GM19035 (cell line): ENCODE measurements around the gene GRID1.

Experiments
- ATAC-seq: cut with Tn5 transposase; IDR thresholded peaks from one replicate; pipeline ENCODE4 v1.9.1; 2021; ENCODE audit not compliant: unreplicated experiment

The GRID1 gene

GRCh38 chr10:86355571-86356038 lies 11.0 kb downstream of the GRID1 start:
- ATAC-seq: peak; percentile 38

- ATAC-seq: peak; percentile 57
These were observed 11.6 kb downstream of the GRID1 start for GRCh38 chr10:86354761-86355540.

DNA sequence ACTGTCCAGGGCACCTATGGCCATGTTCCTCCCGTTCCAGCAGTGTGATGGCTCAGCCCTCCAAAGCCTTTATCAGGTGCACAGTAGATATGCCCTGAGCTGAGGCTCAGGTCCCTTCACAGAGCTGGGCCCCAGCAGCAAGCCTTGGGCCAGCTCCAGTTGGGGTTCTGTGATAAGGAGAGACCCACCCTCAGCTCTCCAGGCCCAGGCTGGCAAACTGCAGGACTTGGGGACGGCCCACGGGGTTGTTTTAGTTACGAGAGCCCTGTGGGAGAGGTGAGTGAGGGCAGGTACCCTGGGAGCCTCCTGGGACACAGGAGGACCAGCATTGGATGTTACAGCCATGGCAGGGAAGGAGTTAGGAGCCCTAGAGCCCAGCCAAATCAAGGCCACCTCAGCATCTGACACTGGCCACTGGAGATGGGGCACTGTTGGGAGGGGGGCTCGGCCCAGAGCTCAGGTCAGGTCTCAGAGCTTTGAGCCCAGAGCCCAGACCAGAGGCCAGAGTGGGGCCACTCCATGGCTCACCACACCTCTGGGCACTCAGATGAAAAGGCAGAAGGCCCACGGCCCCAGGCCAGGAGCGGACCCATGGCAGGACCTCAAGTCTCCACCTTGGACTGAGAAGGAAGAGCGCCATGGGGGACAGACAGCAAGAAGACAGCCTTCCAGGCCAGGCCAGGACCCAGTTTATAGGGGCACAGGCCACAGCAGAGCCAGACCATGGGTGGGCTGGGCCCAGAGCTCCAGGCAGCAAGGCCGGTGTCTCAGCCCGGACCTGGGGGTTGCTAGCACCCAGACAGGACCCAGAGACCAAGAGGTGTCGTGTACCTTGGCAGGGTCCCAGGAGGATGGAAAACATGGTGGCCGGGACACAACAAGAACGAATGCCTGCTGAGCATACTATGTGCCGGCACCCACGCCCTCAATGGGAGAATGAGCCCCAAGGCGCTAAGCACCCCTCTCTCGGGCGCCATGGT lies 12.8 kb downstream of the GRID1 start:
- no peak for ATAC-seq

DNA sequence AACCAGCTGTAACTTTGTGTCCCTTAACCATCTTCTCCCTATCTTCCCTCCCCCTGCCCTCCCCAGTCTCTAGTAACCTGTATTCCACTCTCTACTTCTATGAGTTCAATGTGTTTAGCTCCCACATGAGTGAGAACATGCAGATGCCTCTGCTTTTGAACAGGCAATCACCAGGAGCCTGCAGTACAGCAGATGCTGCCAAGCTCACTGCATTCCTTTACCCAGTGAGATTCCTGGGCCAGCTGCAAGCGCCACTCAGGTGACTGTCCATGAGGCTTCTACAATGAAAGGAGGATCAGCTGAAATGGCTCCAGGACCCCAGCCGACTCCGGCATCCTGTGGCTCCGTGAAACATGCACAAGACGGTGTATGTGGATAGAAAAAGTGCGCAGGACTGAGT lies 15.7 kb downstream of the GRID1 start:
- no peak for ATAC-seq

GRCh38 chr10:86349940-86350630 lies 16.5 kb downstream of the GRID1 start:
- ATAC-seq: no peak

DNA sequence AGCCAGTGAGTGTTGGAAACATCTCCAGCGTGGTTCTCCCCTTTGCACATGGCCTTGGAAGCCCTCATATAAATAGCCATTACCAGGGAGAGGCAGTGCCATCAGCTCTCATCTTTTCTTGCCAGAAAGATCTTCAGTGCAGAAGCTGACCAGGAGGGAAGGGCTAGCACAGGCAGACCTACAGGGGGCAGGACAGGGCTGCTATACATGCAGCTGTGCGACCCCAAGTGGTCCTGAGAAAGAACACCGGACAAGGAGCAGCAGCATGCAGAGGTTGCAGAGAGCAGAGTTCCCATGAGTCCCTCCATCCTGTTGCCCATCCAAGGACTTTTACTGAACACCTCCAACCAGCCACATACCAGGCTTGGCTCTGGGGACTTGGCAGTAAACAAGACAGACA lies 17.1 kb downstream of the GRID1 start:
- ATAC-seq: no peak

- ATAC-seq: no peak
These were observed 18.0 kb downstream of the GRID1 start for GRCh38 chr10:86348321-86349210.

DNA sequence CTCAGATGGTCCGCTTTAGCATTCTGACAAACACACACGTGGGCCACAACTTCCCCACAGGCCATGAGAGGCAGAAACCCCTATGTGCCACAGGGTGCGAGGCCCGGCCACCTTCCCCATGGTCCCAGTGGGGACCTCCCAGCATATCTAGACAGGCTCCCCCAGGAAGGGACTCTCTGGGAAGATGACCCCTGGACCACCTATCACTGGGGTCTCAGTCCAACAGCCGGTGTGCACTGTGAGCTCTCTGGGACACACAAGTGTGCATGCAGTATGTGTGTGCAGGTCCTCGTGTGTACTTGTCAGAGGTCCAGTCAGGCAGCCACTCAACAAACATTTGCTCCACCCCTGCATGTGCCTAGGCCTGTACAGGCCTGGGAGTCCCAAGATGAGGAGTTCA lies 18.7 kb downstream of the GRID1 start:
- ATAC-seq: no peak

DNA sequence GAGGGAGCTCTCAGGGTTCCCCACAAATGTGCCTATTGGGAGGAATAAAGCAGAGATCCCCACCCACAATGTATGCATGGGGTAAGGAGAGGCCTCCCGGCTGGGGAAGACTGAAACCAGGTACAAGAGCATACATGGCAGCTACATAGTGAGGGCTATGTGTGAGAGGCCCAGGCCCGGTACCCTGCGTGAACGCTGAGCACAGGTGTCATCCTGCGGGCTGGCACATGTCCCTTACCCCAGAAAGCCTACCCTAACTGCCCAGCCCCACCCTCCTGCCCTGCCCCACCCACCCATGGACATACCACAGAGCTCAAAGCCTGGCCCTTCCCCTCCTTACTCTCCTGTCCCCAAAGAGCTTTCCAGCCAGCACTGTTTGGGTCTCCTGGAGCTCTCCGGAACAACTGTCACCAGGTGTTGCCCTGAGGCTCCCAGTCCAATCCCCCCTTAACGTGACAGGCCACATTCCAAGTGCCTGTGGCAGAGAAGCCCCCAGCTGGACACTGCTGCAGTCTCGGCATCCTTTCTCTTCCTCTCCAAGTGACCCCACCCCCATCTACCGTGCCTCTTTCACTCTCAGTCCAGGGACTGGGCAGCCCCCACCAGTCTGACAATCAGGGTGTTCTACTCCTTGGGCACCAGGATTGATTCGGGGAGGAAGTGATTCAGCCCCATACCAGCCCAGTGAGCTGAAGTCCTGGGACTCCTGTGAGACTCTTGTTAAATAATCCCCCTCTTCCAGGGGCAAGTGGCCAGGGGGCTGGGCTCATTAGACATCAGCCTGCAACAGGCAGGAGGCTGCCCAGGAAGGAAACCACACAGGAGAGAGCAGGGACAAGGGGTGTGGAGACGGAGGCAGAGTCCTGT lies 19.6 kb downstream of the GRID1 start:
- no peak for ATAC-seq

DNA sequence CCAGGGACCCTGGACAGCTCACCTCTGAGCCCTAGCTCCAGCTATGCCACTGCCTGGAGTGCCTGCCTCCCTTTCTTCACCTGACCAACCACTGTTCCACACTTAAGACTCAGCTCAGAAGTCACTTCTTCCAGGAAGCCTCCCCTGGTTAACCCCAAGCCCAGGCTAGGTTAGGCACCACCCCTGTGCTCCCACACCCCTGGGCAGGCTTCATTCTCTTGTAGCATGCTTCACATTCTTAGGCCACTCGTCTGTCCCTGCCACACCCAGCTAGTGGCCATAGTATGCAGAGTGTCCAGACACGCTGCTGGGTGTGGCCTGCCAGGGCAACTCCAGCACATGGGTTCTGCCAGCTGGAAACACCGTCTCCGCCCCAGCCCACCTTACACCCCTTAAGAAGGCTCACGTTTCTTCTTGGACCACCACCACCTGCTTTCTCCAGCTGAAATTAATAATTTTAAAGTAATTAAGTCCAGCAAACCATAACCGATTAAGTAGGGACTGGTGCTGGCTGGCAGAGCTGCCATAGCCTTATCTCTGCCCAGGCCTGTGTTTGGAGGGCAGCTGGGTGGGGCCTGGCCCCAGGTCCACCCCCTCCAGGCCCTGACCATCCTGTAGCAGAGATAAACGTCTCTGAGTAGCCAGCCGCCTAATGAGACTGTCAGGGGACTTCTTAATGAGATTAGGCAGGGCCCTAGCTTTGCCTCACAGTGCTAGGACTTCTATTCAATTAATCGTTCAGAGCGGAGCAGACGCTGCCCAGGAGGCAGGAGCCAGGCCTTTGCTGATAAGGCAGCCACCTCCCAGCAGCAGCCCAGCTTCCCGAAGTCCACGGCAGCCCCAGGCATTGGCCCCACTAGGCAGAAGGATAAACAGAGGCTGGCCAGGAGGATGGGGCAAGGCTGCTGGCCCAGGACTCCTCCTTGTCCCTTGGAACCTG lies 20.5 kb downstream of the GRID1 start:
- no peak for ATAC-seq

DNA sequence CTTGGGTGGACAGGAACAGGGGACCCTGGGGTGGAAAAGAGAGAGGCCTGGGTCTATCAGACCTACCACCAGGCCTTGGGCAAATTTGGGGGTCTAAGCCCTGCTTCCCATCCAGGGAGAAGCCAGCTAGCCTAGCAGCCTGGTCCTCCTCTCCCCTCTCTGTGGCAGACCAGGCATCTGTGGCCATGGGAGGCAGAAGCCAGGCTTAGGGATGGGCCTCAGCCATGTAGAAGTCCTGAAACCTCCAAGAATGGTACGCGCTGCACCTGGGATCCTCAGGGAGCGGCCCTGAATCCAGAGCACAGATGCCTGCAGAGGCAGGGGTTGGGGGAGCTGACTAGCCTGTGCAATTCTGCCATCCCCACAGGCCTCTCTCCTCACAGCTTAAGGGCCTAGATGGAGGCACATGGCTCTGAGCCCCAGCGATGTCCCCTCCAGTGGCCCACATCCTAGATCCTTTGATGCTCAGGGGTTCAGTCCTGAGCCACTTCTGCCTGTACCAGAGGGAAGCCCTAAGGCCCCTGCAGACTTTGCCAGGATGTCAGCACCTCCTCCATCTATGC lies 21.2 kb downstream of the GRID1 start:
- no peak for ATAC-seq

- no peak for ATAC-seq
These were observed 21.9 kb downstream of the GRID1 start for GRCh38 chr10:86344714-86345161.

- no peak for ATAC-seq
These were observed 22.3 kb downstream of the GRID1 start for GRCh38 chr10:86344281-86344680.

DNA sequence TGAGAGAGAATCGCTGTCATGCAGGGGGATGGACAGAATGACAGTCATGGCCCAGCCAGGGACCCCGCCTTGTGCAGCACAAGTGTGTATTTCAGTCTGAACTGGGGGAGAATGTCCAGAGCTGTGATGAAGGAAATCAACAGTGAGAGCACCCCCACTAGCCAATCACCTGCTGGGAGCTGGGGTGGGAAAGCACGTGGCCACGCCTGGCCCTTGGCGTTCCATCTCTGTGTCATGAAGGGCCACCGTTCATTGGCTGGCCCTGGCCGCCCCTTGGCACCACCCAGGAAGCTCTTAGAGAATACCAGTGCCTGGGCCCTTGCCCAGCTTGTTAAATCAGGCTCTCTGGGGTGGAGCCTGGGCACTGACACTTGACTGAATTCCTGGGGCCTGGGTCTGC lies 22.8 kb downstream of the GRID1 start:
- no peak for ATAC-seq

DNA sequence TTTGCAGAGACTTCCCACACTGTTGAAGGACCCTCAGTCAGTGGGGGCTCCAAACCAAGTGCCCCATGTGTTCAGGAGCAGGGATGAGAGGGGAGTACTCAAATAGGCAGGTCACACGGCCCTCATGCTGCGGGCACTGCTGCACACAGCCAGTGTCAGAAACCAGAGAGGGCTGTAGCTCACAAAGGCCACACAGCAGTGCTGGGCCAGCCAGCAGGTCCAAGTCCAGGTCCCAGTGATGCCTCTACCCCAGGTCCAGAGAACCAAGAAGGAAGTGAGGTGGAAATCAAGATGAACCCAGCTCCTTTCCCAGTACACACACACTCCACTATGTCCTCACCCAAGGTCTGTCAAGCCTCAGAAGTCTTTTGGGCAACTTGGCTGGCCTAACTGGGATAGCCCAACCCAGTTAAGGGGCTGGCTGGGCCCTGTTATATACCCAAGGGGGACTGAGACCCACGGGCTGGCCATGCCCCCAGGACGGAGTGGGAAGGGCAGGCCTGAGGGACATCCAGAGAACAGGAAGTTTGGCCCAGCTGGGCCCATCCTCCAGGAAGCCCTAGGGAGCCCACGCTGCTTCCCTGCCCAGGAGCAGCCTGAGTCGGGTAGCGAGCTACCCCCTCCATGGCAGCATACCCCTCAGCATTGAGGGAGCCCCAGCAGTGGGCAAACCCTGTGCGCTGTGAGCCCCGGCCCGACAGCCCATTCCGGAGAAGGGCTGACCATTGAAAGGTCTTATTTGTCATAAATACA lies 24.3 kb downstream of the GRID1 start:
- ATAC-seq: no peak

GRCh38 chr10:86341361-86341811 lies 25.2 kb downstream of the GRID1 start:
- ATAC-seq: no peak

DNA sequence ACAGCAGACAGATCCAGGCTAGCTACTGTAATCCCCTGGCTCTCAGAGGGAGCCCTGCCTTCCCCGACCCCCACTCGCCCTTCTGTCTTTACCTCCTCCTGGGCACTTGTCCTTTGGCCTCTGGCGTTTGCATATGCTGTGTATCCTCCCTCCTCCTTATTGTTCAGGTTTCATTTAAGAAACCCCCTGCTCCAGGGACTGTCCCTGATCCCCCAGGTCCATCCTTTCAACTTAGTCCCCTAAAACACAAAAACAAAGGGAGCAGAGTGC lies 25.7 kb downstream of the GRID1 start:
- ATAC-seq: no peak
